ENCODE measurements around the gene PCDH9. TPM values are rescaled to one million over a fixed set of nuclear protein-coding genes. Genes with fewer than 3 reads are reported as not detected.

Gene PCDH9
- total and polyA plus RNA-seq, 2 of the 4 experiments (the other 2 are of a cell fraction): 2.2 to 10.2 TPM

- Histone ChIP-seq H3K4me3 (ENCODE audit: insufficient read depth, low read depth, low read length) (no peak overlapping the region), H3K18ac (ENCODE audit: low read depth, low read length) (no peak overlapping the region), H4K20me1 (ENCODE audit: insufficient read depth, low read length) (no peaks in the 10 kb centered on the region), H3K4me2 (ENCODE audit: low read depth, low read length) (no peak overlapping the region), H3K23ac (ENCODE audit: low read depth, low read length) (no peak overlapping the region), H2AK5ac (ENCODE audit: low read depth, low read length) (no peak overlapping the region), H3K79me1 (ENCODE audit: low read depth in 1 of 2, low read length in 2 of 2) (no peaks in the 10 kb centered on the region), H4K91ac (ENCODE audit: insufficient read depth, low read depth, low read length) (no peak overlapping the region), H3K36me3 (ENCODE audit: control insufficient read depth, insufficient read depth, low read length) (no peaks in the 10 kb centered on the region), H4K5ac (ENCODE audit: low read depth, low read length) (no peak overlapping the region), H2AK9ac (replicated peaks; ENCODE audit: low read depth, low read length, poor library complexity) (no peak overlapping the region), H2BK20ac (ENCODE audit: low read depth, low read length) (no peak overlapping the region), H3K4ac (ENCODE audit: low read depth, low read length) (no peak overlapping the region), H2BK5ac (ENCODE audit: low read depth, low read length, poor library complexity, severe bottlenecking) (no peak overlapping the region), H3K27me3 (ENCODE audit: control insufficient read depth, insufficient read depth, low read length) (no peaks in the 10 kb centered on the region), H3K14ac (replicated peaks; ENCODE audit: low read depth, low read length) (no peak overlapping the region), H2AFZ (replicated peaks; ENCODE audit: low read length, poor library complexity) (no peak overlapping the region), H2BK120ac (ENCODE audit: low read depth, low read length) (no peak overlapping the region), H3K9me3 (ENCODE audit: control insufficient read depth, insufficient read depth, low read length) (no peaks in the 10 kb centered on the region), H4K8ac (ENCODE audit: low read depth in 2 of 2, low read length in 2 of 2) (no peak overlapping the region), H3K27ac (ENCODE audit: insufficient read depth, low read length) (no peak overlapping the region), H3K4me1 (ENCODE audit: control insufficient read depth, insufficient read depth, low read length) (no peaks in the 10 kb centered on the region), H3K56ac (ENCODE audit: extremely low read depth, insufficient read depth, low read length) (no peak overlapping the region), H3K9ac (ENCODE audit: low read depth, low read length) (no peak overlapping the region), H2BK15ac (ENCODE audit: low read depth, low read length) (no peak overlapping the region), H3K9me1 (ENCODE audit: insufficient read depth, low read length) (no peaks in the 10 kb centered on the region)
- DNase-seq (no peak), ATAC-seq (ENCODE audit: low read depth) (no peak)
- intact Hi-C loops (cut with micrococcal nuclease) (no loop called here), in situ Hi-C loops (cut with MboI; ENCODE audit: low sequenced_read_pairs) (no loop called here), dilution Hi-C loops (cut with HindIII; ENCODE audit: low sequenced_read_pairs, unreplicated experiment) (no loop called here)
- TF ChIP-seq CTCF (conservative IDR thresholded peaks at IDR 0.05; ENCODE audit: low read depth, low read length) (no peak), MAFK (IDR thresholded peaks at IDR 0.05; ENCODE audit: low read depth, low read length) (no peak), SMC3 (IDR thresholded peaks at IDR 0.05; ENCODE audit: low read depth, low read length) (no peak), FOS (IDR thresholded peaks at IDR 0.05; ENCODE audit: low read depth, low read length) (no peak), RCOR1 (IDR thresholded peaks at IDR 0.05; ENCODE audit: insufficient replicate concordance, low read length) (no peak), RFX5 (IDR thresholded peaks at IDR 0.05; ENCODE audit: low read depth, low read length) (no peak), CHD1 (IDR thresholded peaks at IDR 0.05; ENCODE audit: low read depth, low read length) (no peak), MAZ (IDR thresholded peaks at IDR 0.05; ENCODE audit: borderline replicate concordance, low read depth, low read length) (no peak), USF2 (IDR thresholded peaks at IDR 0.05; ENCODE audit: low read depth, low read length) (no peak), MXI1 (IDR thresholded peaks at IDR 0.05; ENCODE audit: borderline replicate concordance, low read depth, low read length) (no peak), POLR2A (IDR thresholded peaks at IDR 0.05; ENCODE audit: low read depth, low read length) (no peak), RAD21 (IDR thresholded peaks at IDR 0.05; ENCODE audit: low read length) (no peak), ELK1 (IDR thresholded peaks at IDR 0.05; ENCODE audit: borderline replicate concordance, low read depth, low read length) (no peak)
- no TSS peak for BruUV-seq (replicated peaks)
- CTCF ChIA-PET: no interaction called here
- POLR2A ChIA-PET (ENCODE audit: unreplicated experiment): no interaction called here
- no CpG with 5 or more reads among the region's 2 CpGs for WGBS, 2 experiments (ENCODE audit: extremely low coverage in 2 of 2, insufficient read length in 1 of 2)
Observed at GRCh38 chr13:66577358-66577757, 652.8 kb downstream of the PCDH9 start.

Data from IMR-90 (cell line).